H1 (cell line): ENCODE data around the gene UBE2E2. TPM values are rescaled to one million over a fixed set of nuclear protein-coding genes. Genes with fewer than 3 reads are reported as not detected.

ENCODE experiments used
- CTCF ChIA-PET: fragments of 300-600 bp; sonication (Branson Sonifier 250); formaldehyde crosslinking; loops from one replicate; lab custom pipeline; 2021; ENCODE audit not compliant: partially characterized antibody; lab: Charles Lee
- POLR2A ChIA-PET: fragments of 300-600 bp; sonication (Branson Sonifier 250); formaldehyde crosslinking; loops from one replicate; lab custom pipeline; 2021; ENCODE audit warnings: inconsistent platforms; ENCODE audit not compliant: partially characterized antibody; lab: Charles Lee
- DNase-seq, 2 experiments: peaks; one replicate each; pipeline versions ENCODE4 v3.0.0 to v3.0.0-alpha.2; 2010 to 2022; ENCODE audit warnings: low spot score in 2 of 2, low read depth in 1 of 2, mixed read lengths in 1 of 2
- FAIRE-seq: peaks from 2 replicates; lab custom pipeline; 2011; peaks lifted over from hg19 to GRCh38; lab: Jason Lieb, UNC
- H2AFZ ChIP-seq: 2 replicates; pipeline ENCODE4 v1.8.1; 2012; ENCODE audit warnings: low read length, inconsistent platforms
- H2AK5ac ChIP-seq: 2 replicates; pipeline ENCODE4 v1.6.1; 2013; ENCODE audit warnings: low read depth, low read length
- H2BK120ac ChIP-seq: replicated peaks from 2 replicates; pipeline ENCODE3; 2013; ENCODE audit warnings: low read depth, low read length, inconsistent platforms
- H2BK12ac ChIP-seq: 2 replicates; pipeline ENCODE4 v1.6.1; 2013; ENCODE audit warnings: low read depth, low read length
- H2BK15ac ChIP-seq: 2 replicates; pipeline ENCODE4 v1.6.1; 2013; ENCODE audit warnings: low read length
- H2BK20ac ChIP-seq: 2 replicates; pipeline ENCODE4 v1.6.1; 2013; ENCODE audit warnings: low read length
- H2BK5ac ChIP-seq: 2 replicates; pipeline ENCODE4 v1.6.1; 2013; ENCODE audit warnings: low read depth, low read length
- H3K14ac ChIP-seq: 2 replicates; pipeline ENCODE4 v1.6.1; 2013; ENCODE audit warnings: inconsistent platforms; ENCODE audit not compliant: insufficient read length
- H3K18ac ChIP-seq: 2 replicates; pipeline ENCODE4 v1.6.1; 2013; ENCODE audit warnings: low read length; ENCODE audit errors: extremely low read depth
- H3K23ac ChIP-seq: 2 replicates; pipeline ENCODE4 v1.6.1; 2013; ENCODE audit warnings: inconsistent platforms; ENCODE audit not compliant: insufficient read length
- H3K23me2 ChIP-seq: 2 replicates; pipeline ENCODE4 v1.6.1; 2013; ENCODE audit warnings: low read depth, low read length
- H3K27ac ChIP-seq: 2 replicates; pipeline ENCODE4 v1.6.1; 2011; ENCODE audit warnings: low read depth, low read length, inconsistent platforms
- H3K27me3 ChIP-seq, 4 experiments: replicated peaks in 1 of 4; 1 replicate in 1 of 4; 2 replicates in 3 of 4; pipeline versions ENCODE4 v1.6.1 to v1.8.1; 2011 to 2013; ENCODE audit warnings: low read length in 3 of 4, mild to moderate bottlenecking in 3 of 4, inconsistent platforms in 2 of 4, mixed read lengths in 2 of 4, moderate library complexity in 1 of 4; ENCODE audit not compliant: control insufficient read depth in 3 of 4, insufficient read depth in 3 of 4; ENCODE audit errors: extremely low read depth in 1 of 4
- H3K36me3 ChIP-seq, 4 experiments: 2 replicates each; pipeline versions ENCODE4 v1.6.1 to v1.8.1; 2011 to 2013; ENCODE audit warnings: mild to moderate bottlenecking in 4 of 4, low read length in 3 of 4, moderate library complexity in 2 of 4, control low read depth in 1 of 4, inconsistent platforms in 1 of 4; ENCODE audit not compliant: insufficient read depth in 4 of 4, control insufficient read depth in 2 of 4
- H3K4ac ChIP-seq: replicated peaks from 2 replicates; pipeline ENCODE3; 2013; ENCODE audit warnings: low read length, low read depth, mixed read lengths, inconsistent platforms; ENCODE audit not compliant: insufficient read length
- H3K4me1 ChIP-seq, 4 experiments: replicated peaks in 1 of 4; 1 replicate in 1 of 4; 2 replicates in 3 of 4; pipeline versions ENCODE4 v1.6.1 to v1.8.1; 2011 to 2013; ENCODE audit warnings: low read length in 3 of 4, inconsistent platforms in 2 of 4, mixed read lengths in 1 of 4; ENCODE audit not compliant: insufficient read depth in 4 of 4, control insufficient read depth in 3 of 4
- H3K4me2 ChIP-seq, 2 experiments: 2 replicates each; pipeline versions ENCODE4 v1.6.1 to v1.8.1; 2011 to 2013; ENCODE audit warnings: low read depth in 2 of 2, low read length in 2 of 2, control low read depth in 1 of 2, inconsistent platforms in 1 of 2, mild to moderate bottlenecking in 1 of 2; ENCODE audit not compliant: insufficient read depth in 1 of 2
- H3K4me3 ChIP-seq, 4 experiments: fragments of 200-600, 300-600 bp in 1 of 4; sonication (generic), shearing (Covaris generic), sonication (Bioruptor Twin) in 1 of 4; 2 replicates each; pipeline versions ENCODE4 v1.5.1 to v1.8.1; 2011 to 2016; ENCODE audit warnings: low read length in 4 of 4, low read depth in 3 of 4, control low read depth in 2 of 4, inconsistent platforms in 2 of 4, mild to moderate bottlenecking in 2 of 4, mixed read lengths in 1 of 4, moderate library complexity in 1 of 4; ENCODE audit not compliant: insufficient read depth in 2 of 4; ENCODE audit errors: extremely low read depth in 1 of 4
- H3K56ac ChIP-seq: replicated peaks from 2 replicates; pipeline ENCODE3; 2013; ENCODE audit warnings: low read depth, mild to moderate bottlenecking, mixed read lengths, low read length, inconsistent platforms; ENCODE audit not compliant: insufficient read length
- H3K79me1 ChIP-seq: 2 replicates; pipeline ENCODE4 v1.6.1; 2013; ENCODE audit warnings: low read depth, low read length, control low read depth
- H3K79me2 ChIP-seq, 2 experiments: 2 replicates each; pipeline versions ENCODE4 v1.6.1 to v1.8.1; 2012 to 2013; ENCODE audit warnings: low read length in 2 of 2, mild to moderate bottlenecking in 2 of 2, inconsistent platforms in 1 of 2; ENCODE audit not compliant: insufficient read depth in 2 of 2, control insufficient read depth in 1 of 2
- H3K9ac ChIP-seq, 4 experiments: replicated peaks in 1 of 4; 1 replicate in 1 of 4; 2 replicates in 3 of 4; pipeline versions ENCODE4 v1.6.1 to v1.8.1; 2011 to 2013; ENCODE audit warnings: low read depth in 3 of 4, low read length in 3 of 4, control low read depth in 2 of 4, mild to moderate bottlenecking in 2 of 4, moderate library complexity in 2 of 4, inconsistent platforms in 1 of 4; ENCODE audit errors: extremely low read depth in 1 of 4
- H3K9me3 ChIP-seq, 2 experiments: 2 replicates each; pipeline versions ENCODE4 v1.6.1 to v1.8.1; 2012 to 2013; ENCODE audit warnings: mild to moderate bottlenecking in 2 of 2, moderate library complexity in 2 of 2, control low read depth in 1 of 2, inconsistent platforms in 1 of 2, low read depth in 1 of 2, low read length in 1 of 2, mixed read lengths in 1 of 2; ENCODE audit not compliant: insufficient read depth in 2 of 2
- H4K20me1 ChIP-seq, 2 experiments: replicated peaks in 1 of 2; 2 replicates each; pipeline versions ENCODE3 to v1.8.1; 2011 to 2013; ENCODE audit warnings: inconsistent platforms in 2 of 2, low read length in 2 of 2, mild to moderate bottlenecking in 1 of 2; ENCODE audit not compliant: insufficient read depth in 2 of 2, control insufficient read depth in 1 of 2
- H4K5ac ChIP-seq: 2 replicates; pipeline ENCODE4 v1.6.1; 2013; ENCODE audit warnings: low read length, low read depth, mixed read lengths, inconsistent platforms; ENCODE audit not compliant: insufficient read length
- H4K8ac ChIP-seq: 2 replicates; pipeline ENCODE4 v1.8.0; 2013; ENCODE audit warnings: mild to moderate bottlenecking, moderate library complexity, low read length, inconsistent platforms; ENCODE audit not compliant: insufficient read depth; ENCODE audit errors: extremely low read depth
- H4K91ac ChIP-seq: replicated peaks from 2 replicates; pipeline ENCODE3; 2013; ENCODE audit warnings: low read length, mixed read lengths, inconsistent platforms; ENCODE audit not compliant: insufficient read length
- JUN ChIP-seq: IDR thresholded peaks from 2 replicates; pipeline ENCODE4 v1.6.1; 2011; ENCODE audit warnings: low read depth, mild to moderate bottlenecking, improper control_type of control experiment, low read length
- RAD21 ChIP-seq, 2 experiments: IDR thresholded peaks in 1 of 2; conservative IDR thresholded peaks in 1 of 2; 2 replicates each; pipeline ENCODE4 v1.6.1; 2011; ENCODE audit warnings: low read depth in 2 of 2, low read length in 2 of 2, improper control_type of control experiment in 1 of 2, inconsistent platforms in 1 of 2, mild to moderate bottlenecking in 1 of 2, moderate library complexity in 1 of 2
- WGBS, 2 experiments: shearing (Covaris generic) in 1 of 2; methylation state at CpG; one replicate each; pipeline versions ENCODE4 v1.1.6 to v1.1.7; 2013 to 2015; ENCODE audit warnings: low lambda C conversion rate in 2 of 2, mixed read lengths in 2 of 2, inconsistent platforms in 1 of 2, low coverage in 1 of 2, missing lambda C conversion rate in 1 of 2; ENCODE audit not compliant: insufficient replicate concordance in 2 of 2, insufficient coverage in 1 of 2, insufficient read length in 1 of 2; ENCODE audit errors: extremely low coverage in 1 of 2, missing lambda C conversion rate in 1 of 2; 5-methylcytosine and 5-hydroxymethylcytosine counted together
- polyA plus RNA-seq, 7 experiments: library from polyadenylated mRNA; depleted of rRNA in 3 of 7; stranded (reverse) in 5 of 7; unstranded in 2 of 7; fragments of >200 nt in 5 of 7; fragments of 200-250 nt in 2 of 7; gene quantifications; 1 replicate in 5 of 7; 2 replicates in 1 of 7; 4 replicates in 1 of 7; pipeline versions ENCODE4 v1.2.1 to v1.2.3, GENCODE V29; 2011 to 2013; ENCODE audit warnings: missing spikeins in 2 of 7, mixed read lengths in 2 of 7
- total RNA-seq: library from RNA; stranded (reverse); fragmentation: NEBNext Ultra II Directional; extraction: Animal tissue kit (Norgen Biotek cat#: 25700); gene quantifications from 2 replicates; pipeline ENCODE4 v1.2.1, GENCODE V29; 2021

The UBE2E2 gene
- total and polyA plus RNA-seq, 2 of the 8 experiments (the other 6 are each of a cell fraction or from before 2014, with no cell fraction given): 57.6 to 70.6 TPM

- no peaks in the 10 kb centered on the region for H3K27me3 ChIP-seq
- ChIA-PET POLR2A (no interaction called here), CTCF (interaction anchor here (0.8 to 1.2 kb wide), 3 partner anchors 56 to 475 kb away, joined by 3 read pairs; no protein-coding TSS in a partner anchor)
- 0 out of 4 replicates have a peak, but pooled peaks of 1 of the 2 experiments have one; percentile 4 for TF ChIP-seq RAD21 (IDR thresholded peaks at IDR 0.05 in 1 of 2, conservative IDR thresholded peaks at IDR 0.05 in 1 of 2; ENCODE audit: low read depth in 2 of 2, low read length in 2 of 2)
- TF ChIP-seq JUN: no peak
- DNase-seq (no peak), FAIRE-seq (no peak)
- H2BK120ac ChIP-seq: no peak overlapping the region
- H2BK5ac ChIP-seq: no peak overlapping the region
- H3K23me2 ChIP-seq: no peaks in the 10 kb centered on the region
- H3K14ac ChIP-seq: no peak overlapping the region
- H3K4me2 ChIP-seq: peak overlapping the region in 1 of 2 experiments; percentile 52; a peak in 2 of 4 replicates
- H4K5ac ChIP-seq: no peak overlapping the region
- H2BK15ac ChIP-seq: no peak overlapping the region
- peaks cover 0 to 13% (median 7%) of the 10 kb centered on the region in 4 experiments; a peak in 5 of 7 replicates for H3K4me1 ChIP-seq
- H4K20me1 ChIP-seq: no peaks in the 10 kb centered on the region
- H3K9ac ChIP-seq: no peak overlapping the region
- no peaks in the 10 kb centered on the region for H3K36me3 ChIP-seq
- H3K79me2 ChIP-seq: peaks cover 0 to 8% of the 10 kb centered on the region in 2 experiments; a peak in 3 of 4 replicates
- H3K4ac ChIP-seq: no peak overlapping the region
- no peak overlapping the region for H3K56ac ChIP-seq
- H3K79me1 ChIP-seq: peaks cover 6% of the 10 kb centered on the region; the same call in 1 of the 2 replicates
- H2BK20ac ChIP-seq: no peak overlapping the region
- H3K23ac ChIP-seq: no peak overlapping the region
- no peak overlapping the region for H4K8ac ChIP-seq
- no peaks in the 10 kb centered on the region for H3K9me3 ChIP-seq
- no peak overlapping the region for H2BK12ac ChIP-seq
- no peak overlapping the region for H2AK5ac ChIP-seq
- H2AFZ ChIP-seq: no peak overlapping the region
- H3K18ac ChIP-seq: no peak overlapping the region
- no peak overlapping the region for H3K27ac ChIP-seq
- H4K91ac ChIP-seq: no peak overlapping the region
- 90% methylated on average over 9 of the region's 9 CpGs; no CpG with 5 or more reads in 1 of the 2 experiments for WGBS, 2 experiments
- H3K4me3 ChIP-seq: no peak overlapping the region
Observed at GRCh38 chr3:23435904-23436303, 232.8 kb downstream of the UBE2E2 start.
